Epithelial cell of esophagus (primary cell): ENCODE data around the gene EEF1G.

Source experiments
- DNase-seq: peaks from one replicate; pipeline ENCODE4 v3.0.0; 2010; ENCODE audit warnings: low read depth
- H3K4me3 ChIP-seq: 2 replicates; pipeline ENCODE4 v1.5.1; 2011; ENCODE audit warnings: mild to moderate bottlenecking, low read length, control low read depth
- CTCF ChIP-seq: IDR thresholded peaks from 2 replicates; pipeline ENCODE4 v1.5.1; 2011; ENCODE audit warnings: low read depth, mild to moderate bottlenecking, low read length, control low read depth, inconsistent platforms; ENCODE audit not compliant: insufficient read depth; ENCODE audit errors: missing control alignments

The EEF1G gene

DNA sequence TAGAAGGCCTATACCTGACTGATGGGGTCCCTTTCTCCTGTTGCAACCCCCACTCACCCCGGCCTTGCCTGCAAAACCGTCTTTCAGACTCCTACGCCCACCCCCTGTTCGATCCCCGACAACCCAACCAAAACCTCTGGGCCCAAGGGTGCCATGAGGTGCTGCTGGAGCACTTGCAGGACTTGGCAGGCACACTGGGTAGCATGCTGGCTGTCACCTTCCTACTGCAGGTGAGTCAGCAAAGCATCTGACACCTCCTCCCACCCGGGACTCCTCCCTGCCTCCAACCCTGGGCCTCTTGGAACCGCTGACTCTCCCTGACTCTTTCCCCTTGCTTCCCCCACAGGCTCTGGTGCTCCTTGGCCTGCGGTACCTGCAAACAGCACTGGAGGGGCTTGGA is 40.6 kb upstream of the EEF1G start:
- DNase-seq: peak; percentile 75
- H3K4me3 ChIP-seq: no peak overlapping the region
- no peak for TF ChIP-seq CTCF

- DNase-seq: no peak
- no peak overlapping the region for H3K4me3 ChIP-seq
- TF ChIP-seq CTCF: no peak
Observed at GRCh38 chr11:62613291-62613778, 39.6 kb upstream of the EEF1G start.

GRCh38 chr11:62612366-62613290 is 38.9 kb upstream of the EEF1G start, which contains the start of the genes EML3 and ROM1:
Gene EML3, minus strand, starts transcription at chr11:62612775. Its CDS starts 318 bp downstream, at chr11:62612457.
Gene ROM1, plus strand, starts transcription at chr11:62613257. Its CDS starts 25 bp downstream, at chr11:62613282.
- peak within 1 kb of the TSS; percentile 81 for H3K4me3 ChIP-seq
- peak; percentile 68 for DNase-seq
- peak; percentile 52 for TF ChIP-seq CTCF

DNA sequence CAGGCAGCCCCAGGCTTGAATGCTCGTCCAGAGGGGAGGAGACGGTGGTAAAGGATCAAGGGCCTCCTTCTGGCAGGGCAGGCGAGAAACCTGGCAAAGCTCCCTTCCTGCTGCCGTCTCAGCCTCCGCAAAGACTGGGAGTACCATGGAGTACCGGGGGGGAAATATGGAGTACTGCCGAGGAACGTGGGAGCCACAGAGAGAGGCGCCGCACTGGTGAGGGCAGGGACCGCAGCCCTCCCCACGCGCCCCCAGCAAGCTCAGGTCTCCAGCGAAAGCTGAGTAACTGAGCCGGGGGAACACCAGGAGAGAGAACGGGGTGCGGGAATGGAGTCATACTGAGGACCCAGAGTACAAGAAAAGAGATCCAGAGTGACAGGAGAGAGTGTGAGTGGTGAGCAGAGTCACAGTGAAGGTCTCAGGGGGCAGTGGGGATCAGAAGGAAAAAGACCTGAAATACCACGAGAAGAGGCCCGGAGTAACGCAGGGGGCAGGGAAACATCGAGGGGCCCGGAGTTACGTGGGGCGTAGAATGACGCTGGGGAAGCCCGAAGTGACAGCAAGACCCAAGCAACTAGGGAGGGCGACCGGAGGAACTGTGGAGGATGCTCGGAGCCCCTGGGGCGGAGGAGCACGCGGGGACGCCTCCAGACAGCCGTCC is 38.1 kb upstream of the EEF1G start:
- DNase-seq: peak; percentile 39
- no peak for TF ChIP-seq CTCF
- peak overlapping the region; percentile 81 for H3K4me3 ChIP-seq

DNA sequence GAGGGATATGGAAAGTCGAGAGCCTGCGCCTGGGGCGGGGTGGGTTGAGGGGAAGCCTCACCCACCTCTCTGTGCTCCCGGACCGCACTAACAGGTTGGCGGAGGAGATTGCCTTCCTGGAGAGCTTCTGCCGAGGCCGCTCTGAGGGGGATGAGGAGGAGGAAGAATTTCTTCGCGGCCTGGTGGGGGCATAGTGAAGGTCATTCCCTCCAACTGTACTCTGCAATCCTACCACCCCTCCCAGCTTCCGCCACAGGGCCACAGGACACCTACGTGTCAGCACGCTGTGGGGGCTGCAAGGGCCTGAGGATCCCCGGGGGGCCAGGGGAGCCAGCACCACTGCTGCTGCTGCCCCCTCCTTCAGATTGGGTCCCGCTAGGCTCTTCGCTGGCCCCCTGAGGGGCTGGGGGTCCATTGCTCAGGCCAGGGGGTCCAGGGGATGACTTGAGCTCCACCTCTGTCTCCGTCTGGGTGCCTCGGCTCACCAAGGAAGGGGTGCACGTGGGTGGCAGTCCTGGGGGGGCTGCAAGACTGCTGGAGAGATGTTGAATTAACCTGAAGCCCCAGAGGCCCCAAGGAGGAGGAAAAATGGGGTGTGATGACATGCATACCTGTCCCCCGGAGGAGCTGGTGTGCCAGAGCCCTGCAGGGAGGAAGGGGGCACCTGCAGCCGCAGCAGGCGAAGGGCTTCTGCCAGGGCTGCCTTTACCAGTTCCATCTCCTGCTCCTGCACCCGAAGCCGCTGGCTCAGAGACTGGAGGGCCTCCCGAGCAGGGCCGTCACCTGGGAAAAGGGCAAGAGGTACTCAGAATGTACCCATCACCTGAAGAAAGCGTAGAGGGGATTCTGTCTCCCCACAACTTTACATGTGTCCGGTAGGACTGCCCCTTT is 37.4 kb upstream of the EEF1G start:
- TF ChIP-seq CTCF: no peak
- no peak for DNase-seq
- H3K4me3 ChIP-seq: peak overlapping the region; percentile 81

GRCh38 chr11:62610403-62610802 is 36.7 kb upstream of the EEF1G start:
- DNase-seq: no peak
- TF ChIP-seq CTCF: no peak
- H3K4me3 ChIP-seq: no peak overlapping the region
